ENCODE results near the gene RAD21L1.

DNA sequence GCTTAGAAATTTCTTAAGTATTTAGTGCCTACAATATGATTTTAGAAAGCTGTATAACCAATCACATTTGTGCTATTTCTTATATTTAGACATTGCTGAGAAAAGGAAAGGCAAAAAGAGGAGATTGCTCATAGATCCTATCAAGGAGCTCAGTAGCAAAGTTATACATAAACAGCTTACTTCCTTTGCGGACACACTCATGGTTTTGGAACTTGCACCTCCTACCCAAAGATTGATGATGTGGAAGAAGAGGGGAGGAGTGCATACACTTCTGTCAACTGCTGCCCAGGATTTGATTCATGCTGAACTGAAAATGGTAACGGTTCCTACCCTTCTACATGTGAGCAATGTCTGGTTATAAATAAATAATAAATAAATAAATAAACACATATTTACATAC lies 16.7 kb downstream of the RAD21L1 start:
- no peak for TF ChIP-seq POLR2AphosphoS5 (IDR thresholded peaks at IDR 0.05)
- TF ChIP-seq, protein P1, sequence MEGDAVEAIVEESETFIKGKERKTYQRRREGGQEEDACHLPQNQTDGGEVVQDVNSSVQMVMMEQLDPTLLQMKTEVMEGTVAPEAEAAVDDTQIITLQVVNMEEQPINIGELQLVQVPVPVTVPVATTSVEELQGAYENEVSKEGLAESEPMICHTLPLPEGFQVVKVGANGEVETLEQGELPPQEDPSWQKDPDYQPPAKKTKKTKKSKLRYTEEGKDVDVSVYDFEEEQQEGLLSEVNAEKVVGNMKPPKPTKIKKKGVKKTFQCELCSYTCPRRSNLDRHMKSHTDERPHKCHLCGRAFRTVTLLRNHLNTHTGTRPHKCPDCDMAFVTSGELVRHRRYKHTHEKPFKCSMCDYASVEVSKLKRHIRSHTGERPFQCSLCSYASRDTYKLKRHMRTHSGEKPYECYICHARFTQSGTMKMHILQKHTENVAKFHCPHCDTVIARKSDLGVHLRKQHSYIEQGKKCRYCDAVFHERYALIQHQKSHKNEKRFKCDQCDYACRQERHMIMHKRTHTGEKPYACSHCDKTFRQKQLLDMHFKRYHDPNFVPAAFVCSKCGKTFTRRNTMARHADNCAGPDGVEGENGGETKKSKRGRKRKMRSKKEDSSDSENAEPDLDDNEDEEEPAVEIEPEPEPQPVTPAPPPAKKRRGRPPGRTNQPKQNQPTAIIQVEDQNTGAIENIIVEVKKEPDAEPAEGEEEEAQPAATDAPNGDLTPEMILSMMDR (IDR thresholded peaks at IDR 0.05 in 8 of 11, conservative IDR thresholded peaks at IDR 0.05 in 3 of 11): no peak

Measured in spleen (tissue), 7 donors.